HG02943 (cell line): Measurements from ENCODE around the gene PMIS2.

ENCODE experiments used
- ATAC-seq: cut with Tn5 transposase; IDR thresholded peaks from one replicate; pipeline ENCODE4 v1.9.1; 2021; ENCODE audit warnings: mild to moderate bottlenecking, low read depth, moderate library complexity; ENCODE audit not compliant: unreplicated experiment

Gene PMIS2

GRCh38 chr19:35585848-35586247 is at the start of gene PMIS2:
TSS of gene PMIS2 (plus strand) at chr19:35586173. CDS start at chr19:35586260, 87 bp downstream.
- no peak for ATAC-seq

GRCh38 chr19:35539314-35539713 is 46.7 kb upstream of the PMIS2 start:
- ATAC-seq = no peak

- ATAC-seq = no peak
Observed at GRCh38 chr19:35539850-35540249, 46.1 kb upstream of the PMIS2 start.

GRCh38 chr19:35540356-35540927 is 45.5 kb upstream of the PMIS2 start:
- no peak for ATAC-seq

GRCh38 chr19:35542209-35542608 is 43.8 kb upstream of the PMIS2 start:
- no peak for ATAC-seq

GRCh38 chr19:35543280-35544109 is 42.5 kb upstream of the PMIS2 start:
- ATAC-seq = no peak

GRCh38 chr19:35544110-35544802 is 41.7 kb upstream of the PMIS2 start:
- ATAC-seq = no peak

GRCh38 chr19:35545001-35545854 is 40.7 kb upstream of the PMIS2 start, which contains the start of gene TMEM147:
TSS of gene TMEM147 (plus strand) at chr19:35545626. CDS start at chr19:35545740, 114 bp downstream.
- ATAC-seq = peak; percentile 61

GRCh38 chr19:35545855-35546381 is 40.1 kb upstream of the PMIS2 start:
- ATAC-seq = peak; percentile 54

GRCh38 chr19:35546532-35546931 is 39.4 kb upstream of the PMIS2 start:
- ATAC-seq = no peak

- no peak for ATAC-seq
Observed at GRCh38 chr19:35549174-35549788, 36.7 kb upstream of the PMIS2 start.

GRCh38 chr19:35549879-35550523 is 36.0 kb upstream of the PMIS2 start:
- ATAC-seq = no peak

- ATAC-seq = no peak
Observed at GRCh38 chr19:35551091-35551810, 34.7 kb upstream of the PMIS2 start.

- no peak for ATAC-seq
Observed at GRCh38 chr19:35552534-35553384, 33.2 kb upstream of the PMIS2 start.

GRCh38 chr19:35553385-35554000 is 32.5 kb upstream of the PMIS2 start:
- ATAC-seq = no peak

GRCh38 chr19:35554076-35554475 is 31.9 kb upstream of the PMIS2 start:
- ATAC-seq = no peak

GRCh38 chr19:35555301-35556005 is 30.5 kb upstream of the PMIS2 start:
- ATAC-seq = no peak
